Memory B cell (primary cell): ENCODE data around the gene LRRC32.
"Not testable (repeated sequence)": the region's sequence is repeated elsewhere in the genome, so short reads cannot be mapped to it uniquely, and the experiment has no call there.

Experiments
- ATAC-seq: fragments of 150-1000 bp; cut with Tn5 transposase; 2 replicates; pipeline ENCODE4 v1.10.0; 2021; ENCODE audit warnings: low read depth, mild to moderate bottlenecking, moderate library complexity
- DNase-seq, 2 donors: peaks; one replicate each; pipeline ENCODE4 v3.0.0; 2022; ENCODE audit warnings: low spot score in 2 of 2
- H3K27ac Mint-ChIP-seq: one replicate; pipeline ENCODE4 v1.8.0; 2022; ENCODE audit warnings: mild to moderate bottlenecking, moderate library complexity, mixed read lengths
- H3K27me3 Mint-ChIP-seq: one replicate; pipeline ENCODE4 v1.8.0; 2022; ENCODE audit warnings: mixed read lengths
- H3K36me3 Mint-ChIP-seq: one replicate; pipeline ENCODE4 v1.8.0; 2022; ENCODE audit warnings: mild to moderate bottlenecking, mixed read lengths
- H3K4me1 Mint-ChIP-seq: one replicate; pipeline ENCODE4 v1.8.0; 2022; ENCODE audit warnings: mixed read lengths
- H3K4me3 Mint-ChIP-seq: one replicate; pipeline ENCODE4 v1.8.0; 2022; ENCODE audit warnings: mild to moderate bottlenecking, moderate library complexity, mixed read lengths
- H3K9me3 Mint-ChIP-seq: one replicate; pipeline ENCODE4 v1.8.0; 2022; ENCODE audit warnings: mixed read lengths

Gene LRRC32

DNA sequence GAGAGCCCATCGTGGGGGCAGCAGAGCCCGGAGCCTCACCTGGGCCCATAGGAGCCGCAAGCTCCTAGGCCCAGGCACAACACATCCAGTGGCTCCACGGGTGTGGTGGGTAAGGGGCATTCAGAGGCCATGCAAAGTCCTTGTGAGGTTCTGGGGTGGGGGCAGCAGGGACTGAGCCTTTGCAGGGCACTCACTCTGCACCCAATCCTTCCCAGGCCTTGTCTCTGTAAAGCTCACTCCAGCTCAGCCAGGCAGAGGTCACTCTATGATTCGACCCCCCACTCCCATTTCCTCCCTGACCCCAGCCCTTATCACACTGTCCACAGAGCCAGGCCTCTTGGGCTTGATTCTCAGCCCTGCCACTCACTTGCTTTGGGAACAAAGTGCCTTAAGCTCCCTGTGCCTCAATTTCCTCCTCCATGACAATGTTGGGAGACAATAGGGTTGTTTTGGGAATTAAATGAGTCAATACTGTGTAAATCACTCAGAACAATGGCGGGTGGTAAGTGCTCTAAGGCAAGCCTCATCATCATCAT, 46.6 kb downstream of the LRRC32 start:
- H3K9me3 Mint-ChIP-seq: peaks cover 3% of the 10 kb centered on the region
- no peak for DNase-seq
- no peak overlapping the region for H3K4me3 Mint-ChIP-seq
- H3K36me3 Mint-ChIP-seq: peaks cover 3% of the 10 kb centered on the region
- H3K27me3 Mint-ChIP-seq: peaks cover 36% of the 10 kb centered on the region
- peaks cover 33% of the 10 kb centered on the region for H3K4me1 Mint-ChIP-seq
- no peak for ATAC-seq
- H3K27ac Mint-ChIP-seq: no peak overlapping the region

DNA sequence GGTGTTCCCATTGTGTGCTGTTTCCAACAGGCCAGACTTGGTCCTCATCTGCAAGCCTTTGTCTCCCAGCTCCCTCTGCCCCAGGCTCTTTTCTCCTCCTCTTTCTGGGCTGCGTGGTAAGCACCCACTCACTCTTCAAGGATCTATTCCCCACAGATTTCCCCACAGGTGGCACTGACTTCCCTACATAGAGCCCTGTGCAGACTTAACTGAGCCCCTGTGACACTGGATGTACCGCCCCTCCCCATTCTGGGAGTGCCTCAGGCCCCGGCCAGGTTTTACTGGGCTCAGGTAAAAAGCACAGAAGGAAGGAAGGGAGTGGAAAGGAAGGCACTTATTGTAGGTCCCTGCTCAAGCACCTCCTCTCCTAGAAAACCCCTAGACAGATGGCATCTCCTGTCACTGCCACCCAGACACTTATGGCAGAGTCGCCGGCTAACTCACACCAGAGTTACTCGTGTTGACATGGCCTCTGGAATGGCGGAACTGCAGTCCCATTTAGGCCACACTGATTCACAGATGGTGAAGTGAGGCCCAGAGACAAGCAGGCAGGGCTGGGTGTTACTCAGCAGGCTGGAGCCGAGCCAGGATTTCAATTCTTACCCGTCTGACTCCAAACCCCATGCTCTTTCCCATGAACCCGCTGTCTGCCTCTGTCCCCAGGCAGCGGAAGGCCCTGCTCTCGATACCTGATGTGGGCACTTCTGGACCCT, 47.2 kb downstream of the LRRC32 start:
- Mint-ChIP-seq H3K36me3 (peaks cover 4% of the 10 kb centered on the region), H3K4me1 (peaks cover 29% of the 10 kb centered on the region), H3K27ac (no peak overlapping the region), H3K9me3 (peaks cover 4% of the 10 kb centered on the region), H3K27me3 (peaks cover 34% of the 10 kb centered on the region), H3K4me3 (no peak overlapping the region)
- no peak for ATAC-seq
- no peak for DNase-seq

DNA sequence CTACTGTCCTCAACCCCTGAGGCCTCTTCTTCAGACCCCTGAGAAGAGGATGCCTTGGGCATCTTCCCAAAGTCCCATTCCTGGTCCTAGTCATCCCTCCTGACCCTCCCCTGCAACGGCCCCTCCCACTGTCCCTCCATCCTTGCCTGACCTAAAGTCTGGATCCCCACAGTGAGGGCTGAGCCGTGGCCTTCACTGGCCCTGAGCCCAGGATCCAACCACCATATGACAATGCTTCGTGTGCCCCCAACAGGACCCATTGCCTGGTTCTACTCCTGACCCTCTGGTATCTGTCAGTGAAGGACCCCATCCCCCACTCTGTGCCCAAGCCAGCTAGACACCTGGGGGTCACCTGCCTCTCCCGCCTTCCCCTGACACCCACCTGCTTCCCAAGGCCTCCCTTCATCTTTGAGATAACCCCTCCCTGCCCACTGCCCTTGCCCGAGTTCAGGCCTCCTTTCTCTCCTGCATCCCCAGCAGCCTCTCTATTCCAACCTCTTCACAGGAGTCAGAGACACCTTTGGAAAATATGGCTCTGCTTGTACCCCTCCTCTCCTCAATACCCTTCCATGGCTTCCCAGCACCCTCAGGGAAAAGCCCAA, 48.0 kb downstream of the LRRC32 start:
- H3K9me3 Mint-ChIP-seq: peaks cover 5% of the 10 kb centered on the region
- H3K27me3 Mint-ChIP-seq: peaks cover 32% of the 10 kb centered on the region
- H3K4me3 Mint-ChIP-seq: no peak overlapping the region
- peaks cover 22% of the 10 kb centered on the region for H3K4me1 Mint-ChIP-seq
- ATAC-seq (no peak), DNase-seq (no peak)
- H3K27ac Mint-ChIP-seq: no peak overlapping the region
- peaks cover 5% of the 10 kb centered on the region for H3K36me3 Mint-ChIP-seq

DNA sequence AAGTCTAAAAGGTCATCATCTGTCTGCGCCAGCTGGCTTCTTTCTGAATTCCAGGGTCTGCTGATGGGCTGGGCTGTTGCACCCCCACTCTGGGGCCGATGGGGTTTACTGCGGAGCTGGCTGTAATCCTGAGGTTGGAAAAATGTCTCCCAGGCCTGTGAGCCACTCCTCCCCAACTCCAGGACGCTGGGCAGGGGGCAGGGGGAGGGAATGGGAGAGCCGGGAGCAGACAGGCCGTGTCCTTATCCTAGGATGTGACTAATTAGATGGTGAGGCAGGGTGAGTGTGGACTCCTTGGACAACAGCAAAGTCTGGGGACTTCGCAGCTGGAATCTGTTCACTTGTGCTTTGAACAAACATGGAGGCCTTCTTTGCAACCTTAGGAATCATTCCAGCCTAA, 48.7 kb downstream of the LRRC32 start:
- H3K27ac Mint-ChIP-seq: no peak overlapping the region
- no peak for DNase-seq
- ATAC-seq: no peak
- H3K4me3 Mint-ChIP-seq: no peak overlapping the region
- peaks cover 5% of the 10 kb centered on the region for H3K36me3 Mint-ChIP-seq
- peaks cover 5% of the 10 kb centered on the region for H3K9me3 Mint-ChIP-seq
- H3K27me3 Mint-ChIP-seq: peaks cover 37% of the 10 kb centered on the region
- H3K4me1 Mint-ChIP-seq: peaks cover 15% of the 10 kb centered on the region

DNA sequence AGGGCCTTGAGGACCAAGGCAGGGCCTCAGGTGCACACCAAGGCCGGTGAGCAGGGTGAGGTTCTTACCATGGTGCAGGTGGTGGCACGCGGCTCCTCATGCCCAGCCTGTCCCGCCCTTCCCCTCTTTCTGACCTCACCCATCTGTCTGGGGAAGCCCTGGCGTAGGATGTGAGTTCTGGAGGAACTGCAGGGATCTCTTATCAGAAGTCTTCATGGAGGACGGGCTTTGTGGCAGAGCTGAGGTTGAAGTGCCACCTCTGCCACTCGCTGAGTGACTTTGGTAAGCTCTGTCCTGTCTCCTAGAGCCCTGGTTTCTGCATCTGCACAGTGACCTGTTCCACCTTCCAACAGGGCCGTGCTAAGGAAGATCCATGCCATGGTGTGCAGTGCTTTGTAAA, 49.1 kb downstream of the LRRC32 start:
- peaks cover 39% of the 10 kb centered on the region for H3K27me3 Mint-ChIP-seq
- peaks cover 13% of the 10 kb centered on the region for H3K4me1 Mint-ChIP-seq
- peaks cover 5% of the 10 kb centered on the region for H3K36me3 Mint-ChIP-seq
- no peak overlapping the region for H3K4me3 Mint-ChIP-seq
- ATAC-seq (no peak), DNase-seq (no peak)
- no peak overlapping the region for H3K27ac Mint-ChIP-seq
- H3K9me3 Mint-ChIP-seq: peaks cover 5% of the 10 kb centered on the region

- no peak for ATAC-seq
- H3K4me1 Mint-ChIP-seq: peaks cover 7% of the 10 kb centered on the region
- H3K36me3 Mint-ChIP-seq: peaks cover 3% of the 10 kb centered on the region
- H3K9me3 Mint-ChIP-seq: peaks cover 5% of the 10 kb centered on the region
- no peak for DNase-seq
- H3K4me3 Mint-ChIP-seq: no peak overlapping the region
- H3K27ac Mint-ChIP-seq: no peak overlapping the region
- H3K27me3 Mint-ChIP-seq: peaks cover 39% of the 10 kb centered on the region
Observed at GRCh38 chr11:76620489-76620888, 50.1 kb downstream of the LRRC32 start.

GRCh38 chr11:76619801-76620200, 50.7 kb downstream of the LRRC32 start:
- H3K4me3 Mint-ChIP-seq, H3K9me3 Mint-ChIP-seq, H3K36me3 Mint-ChIP-seq, DNase-seq, H3K4me1 Mint-ChIP-seq, H3K27ac Mint-ChIP-seq, ATAC-seq: not testable (repeated sequence)
- peaks cover 38% of the 10 kb centered on the region for H3K27me3 Mint-ChIP-seq

- H3K27ac Mint-ChIP-seq: no peak overlapping the region
Observed at GRCh38 chr11:76617553-76618265, 52.8 kb downstream of the LRRC32 start.

GRCh38 chr11:76616676-76617552, 53.6 kb downstream of the LRRC32 start:
- Mint-ChIP-seq H3K4me3 (no peak overlapping the region), H3K9me3 (peaks cover 2% of the 10 kb centered on the region), H3K36me3 (peaks cover 2% of the 10 kb centered on the region), H3K4me1 (no peaks in the 10 kb centered on the region), H3K27ac (no peak overlapping the region), H3K27me3 (peaks cover 23% of the 10 kb centered on the region)
- no peak for ATAC-seq
- no peak for DNase-seq

More at GRCh38 chr11:76617553-76618265, 52.8 kb downstream of the LRRC32 start:
- H3K9me3 Mint-ChIP-seq: peaks cover 2% of the 10 kb centered on the region
- ATAC-seq (no peak), DNase-seq (no peak)
- peaks cover 30% of the 10 kb centered on the region for H3K27me3 Mint-ChIP-seq
- H3K4me3 Mint-ChIP-seq: no peak overlapping the region
- H3K4me1 Mint-ChIP-seq: peaks cover under 1% of the 10 kb centered on the region
- H3K36me3 Mint-ChIP-seq: peaks cover 2% of the 10 kb centered on the region

DNA sequence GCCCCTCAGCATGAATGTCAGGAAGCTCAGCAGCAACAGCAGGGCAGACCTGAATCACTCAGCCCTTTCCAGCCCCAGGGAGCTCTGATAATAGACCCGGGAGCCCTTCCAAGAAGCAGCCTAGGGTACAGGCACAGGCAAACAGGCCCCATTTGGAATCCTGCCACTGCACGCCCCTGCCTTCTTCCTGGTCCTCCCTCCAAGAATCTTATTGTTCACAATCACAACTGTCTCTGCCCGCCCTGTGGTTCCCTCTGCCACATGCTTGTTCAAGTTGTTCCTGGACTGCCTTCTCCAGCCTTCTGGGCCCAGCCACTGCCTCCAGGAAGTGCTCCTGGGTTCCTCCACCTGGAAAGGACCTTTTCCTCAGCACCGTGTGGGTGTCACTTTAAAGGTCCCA, 54.6 kb downstream of the LRRC32 start:
- ATAC-seq (no peak), DNase-seq (no peak)
- H3K4me3 Mint-ChIP-seq: no peak overlapping the region
- peaks cover 23% of the 10 kb centered on the region for H3K27me3 Mint-ChIP-seq
- peaks cover 2% of the 10 kb centered on the region for H3K9me3 Mint-ChIP-seq
- H3K27ac Mint-ChIP-seq: no peak overlapping the region
- H3K36me3 Mint-ChIP-seq: peaks cover 2% of the 10 kb centered on the region
- no peaks in the 10 kb centered on the region for H3K4me1 Mint-ChIP-seq

DNA sequence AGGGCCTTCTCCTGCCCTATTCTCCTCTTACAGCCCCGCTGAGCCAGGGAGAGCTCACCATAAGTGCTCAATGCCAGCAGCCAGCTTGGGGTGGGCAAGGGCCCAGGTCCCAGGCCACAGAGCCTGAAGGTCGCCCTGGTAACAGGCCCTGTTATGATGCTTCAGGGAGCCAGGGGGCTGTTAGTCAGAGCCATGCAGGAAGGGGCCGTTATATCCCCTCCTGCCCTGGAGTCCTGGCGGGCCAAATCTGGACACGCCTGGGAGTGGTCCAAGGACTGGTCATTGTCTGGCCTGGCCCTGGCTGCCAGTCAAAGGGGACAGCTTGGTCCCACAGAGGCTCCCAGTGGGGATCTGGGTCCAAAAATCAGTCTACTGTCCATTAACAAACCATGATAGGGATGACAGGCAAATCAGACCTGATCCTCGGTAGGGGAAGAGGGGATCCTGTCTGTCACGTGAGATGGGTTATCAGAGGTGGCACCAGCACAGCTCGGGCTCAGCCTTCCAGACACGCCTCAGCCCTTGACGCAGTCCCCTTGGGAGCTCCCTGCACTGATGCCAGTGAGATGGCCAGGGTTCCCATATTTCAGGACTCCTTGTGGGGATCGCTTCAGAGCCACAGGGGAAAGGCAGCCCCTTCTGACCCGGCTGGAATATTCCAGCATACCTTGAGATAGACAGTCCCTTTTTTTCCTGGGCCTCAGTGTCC, 55.9 kb downstream of the LRRC32 start:
- peaks cover 24% of the 10 kb centered on the region for H3K27me3 Mint-ChIP-seq
- H3K9me3 Mint-ChIP-seq: peaks cover 2% of the 10 kb centered on the region
- DNase-seq (no peak), ATAC-seq (no peak)
- H3K4me1 Mint-ChIP-seq: no peaks in the 10 kb centered on the region
- no peak overlapping the region for H3K4me3 Mint-ChIP-seq
- peaks cover 2% of the 10 kb centered on the region for H3K36me3 Mint-ChIP-seq
- H3K27ac Mint-ChIP-seq: no peak overlapping the region

DNA sequence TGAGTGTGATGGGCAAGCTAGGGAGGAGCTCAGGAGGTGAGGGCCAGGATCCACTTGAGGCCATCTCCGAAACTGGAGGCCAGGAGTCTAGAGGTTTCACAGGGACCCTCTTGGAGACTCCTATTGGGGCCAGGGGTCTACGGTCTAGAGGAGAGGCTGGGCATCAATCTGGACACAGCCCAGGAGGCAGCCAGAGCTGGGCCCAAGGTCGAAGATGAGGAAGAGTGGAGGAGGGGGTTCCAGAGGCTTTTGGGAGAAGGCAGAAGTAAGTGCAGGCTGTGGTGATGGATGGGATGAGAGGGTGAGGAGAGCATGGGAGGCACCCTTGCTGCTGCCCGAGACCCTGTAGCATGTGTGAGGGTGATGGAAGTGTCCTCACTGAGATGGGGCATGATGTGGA, 56.6 kb downstream of the LRRC32 start:
- Mint-ChIP-seq H3K27ac (no peak overlapping the region), H3K4me3 (no peak overlapping the region), H3K4me1 (no peaks in the 10 kb centered on the region), H3K27me3 (peaks cover 24% of the 10 kb centered on the region), H3K9me3 (peaks cover 2% of the 10 kb centered on the region), H3K36me3 (peaks cover 2% of the 10 kb centered on the region)
- ATAC-seq (no peak), DNase-seq (no peak)

DNA sequence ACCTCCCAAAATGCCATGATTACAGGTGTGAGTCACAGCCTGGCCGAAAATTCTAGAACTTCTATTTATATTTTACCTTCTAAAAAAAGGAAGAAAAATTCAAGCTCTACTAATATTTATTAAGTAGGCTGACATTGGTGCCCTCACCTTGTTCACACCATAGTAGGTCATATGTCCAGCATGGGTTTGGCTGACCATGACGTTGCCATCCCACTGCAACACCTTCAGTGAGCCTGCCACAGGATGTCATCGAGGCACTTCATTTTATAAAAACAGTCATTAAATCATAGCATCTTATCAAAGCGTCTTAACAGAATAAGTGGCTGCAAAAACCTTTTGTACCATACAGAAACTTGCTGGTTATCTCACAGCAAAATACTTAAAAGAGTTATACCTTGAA, 58.3 kb downstream of the LRRC32 start:
- Mint-ChIP-seq H3K27ac (no peak overlapping the region), H3K27me3 (peaks cover 27% of the 10 kb centered on the region), H3K4me3 (no peak overlapping the region), H3K36me3 (no peaks in the 10 kb centered on the region), H3K4me1 (peaks cover 3% of the 10 kb centered on the region), H3K9me3 (no peaks in the 10 kb centered on the region)
- ATAC-seq: no peak
- DNase-seq: no peak
